Kidney glomerular epithelial cell (primary cell): ENCODE measurements around the gene NSG1.
A peak's percentile ranks its signal among the peaks of the same experiment; 100 is the strongest.
"Not testable (repeated sequence)": the region's sequence is repeated elsewhere in the genome, so short reads cannot be mapped to it uniquely, and the experiment has no call there.

ENCODE experiments used
- DNase-seq: peaks from one replicate; lab custom pipeline; 2025; lab: John Stamatoyannopoulos, UW

NSG1 gene

GRCh38 chr4:4386736-4387392, at the start of gene NSG1:
Gene NSG1 (plus strand): TSS chr4:4387102. CDS start chr4:4387630, 528 bp downstream.
- no peak for DNase-seq

GRCh38 chr4:4338210-4339001, 48.5 kb upstream of the NSG1 start:
- no peak for DNase-seq

- no peak for DNase-seq
Observed at GRCh38 chr4:4339504-4340085, 47.3 kb upstream of the NSG1 start.

- DNase-seq, result no peak
Observed at GRCh38 chr4:4341861-4342650, 44.8 kb upstream of the NSG1 start.

GRCh38 chr4:4343038-4343437, 43.9 kb upstream of the NSG1 start:
- DNase-seq, result no peak

- no peak for DNase-seq
Observed at GRCh38 chr4:4344915-4345527, 41.9 kb upstream of the NSG1 start.

- DNase-seq, result no peak
Observed at GRCh38 chr4:4347585-4347984, 39.3 kb upstream of the NSG1 start.

GRCh38 chr4:4348585-4348984, 38.3 kb upstream of the NSG1 start:
- not testable (repeated sequence) for DNase-seq

- no peak for DNase-seq
Observed at GRCh38 chr4:4349867-4350266, 37.0 kb upstream of the NSG1 start.

- no peak for DNase-seq
Observed at GRCh38 chr4:4350909-4351308, 36.0 kb upstream of the NSG1 start.

GRCh38 chr4:4355302-4355701, 31.6 kb upstream of the NSG1 start:
- DNase-seq, result no peak

- DNase-seq, result peak; percentile 5
Observed at GRCh38 chr4:4356106-4357041, 30.5 kb upstream of the NSG1 start.

GRCh38 chr4:4358093-4358854, 28.6 kb upstream of the NSG1 start:
- DNase-seq, result no peak

GRCh38 chr4:4361883-4362282, 25.0 kb upstream of the NSG1 start:
- DNase-seq, result no peak

- DNase-seq, result no peak
Observed at GRCh38 chr4:4362991-4363697, 23.8 kb upstream of the NSG1 start.

- no peak for DNase-seq
Observed at GRCh38 chr4:4364061-4364460, 22.8 kb upstream of the NSG1 start.

GRCh38 chr4:4364486-4365208, 22.3 kb upstream of the NSG1 start:
- no peak for DNase-seq

GRCh38 chr4:4368809-4369580, 17.9 kb upstream of the NSG1 start:
- DNase-seq, result no peak
